ENCODE measurements around the gene SERAC1. TPM values are rescaled to one million over a fixed set of nuclear protein-coding genes. Genes with fewer than 3 reads are reported as not detected.
"Not testable (repeated sequence)": the region's sequence is repeated elsewhere in the genome, so short reads cannot be mapped to it uniquely, and the experiment has no call there.

SERAC1 gene
- polyA plus RNA-seq, 3 donors = 4.3 to 5.1 (median 4.4) TPM

GRCh38 chr6:158177712-158178111 is 9.7 kb upstream of the SERAC1 start:
- H2AFZ ChIP-seq (ENCODE audit: insufficient read depth, low read depth, low read length, poor library complexity, severe bottlenecking); H3K4me1 Mint-ChIP-seq; H3K79me2 ChIP-seq (ENCODE audit: insufficient read depth, low read length); H3K4me2 ChIP-seq (replicated peaks; ENCODE audit: extremely low read depth, low read length, poor library complexity, severe bottlenecking); H3K4me3 ChIP-seq (replicated peaks in 1 of 3; ENCODE audit: low read depth in 2 of 3, low read length in 3 of 3); H3K27me3 Mint-ChIP-seq (ENCODE audit: low read depth in 3 of 3); H4K20me1 ChIP-seq (ENCODE audit: insufficient read depth, low read length); H3K4me3 Mint-ChIP-seq; DNase-seq; intact Hi-C loops (cut with micrococcal nuclease); H3K4me1 ChIP-seq (ENCODE audit: control insufficient read depth in 1 of 2, insufficient read depth in 2 of 2, low read length in 2 of 2); H3K9ac ChIP-seq (ENCODE audit: insufficient read depth, low read length, poor library complexity, severe bottlenecking); H3K27me3 ChIP-seq (ENCODE audit: control insufficient read depth in 2 of 2, insufficient read depth in 2 of 2, low read length in 2 of 2); H3K9me3 ChIP-seq (replicated peaks in 1 of 2; ENCODE audit: control insufficient read depth in 1 of 2, insufficient read depth in 1 of 2, low read length in 2 of 2); H3K27ac ChIP-seq (ENCODE audit: low read depth in 1 of 2, low read length in 2 of 2); H3K36me3 ChIP-seq (replicated peaks in 1 of 2; ENCODE audit: control insufficient read depth in 1 of 2, insufficient read depth in 2 of 2, low read length in 2 of 2); H3K27ac Mint-ChIP-seq: not testable (repeated sequence)
- peaks cover 16 to 32% of the 10 kb centered on the region in 2 donors for H3K36me3 Mint-ChIP-seq
- no CpG with 5 or more reads among the region's 3 CpGs for WGBS (ENCODE audit: insufficient coverage)
- peaks cover 8 to 27% (median 18%) of the 10 kb centered on the region in 7 donors for H3K9me3 Mint-ChIP-seq

- no peak overlapping the region for H2AFZ ChIP-seq (ENCODE audit: insufficient read depth, low read depth, low read length, poor library complexity, severe bottlenecking)
- no peaks in the 10 kb centered on the region for H3K79me2 ChIP-seq (ENCODE audit: insufficient read depth, low read length)
- H4K20me1 ChIP-seq (ENCODE audit: insufficient read depth, low read length) = no peaks in the 10 kb centered on the region
- Mint-ChIP-seq H3K4me3 (no peak overlapping the region), H3K36me3 (peaks cover 5 to 22% of the 10 kb centered on the region in 2 donors), H3K27me3 (ENCODE audit: low read depth in 3 of 3) (no peaks in the 10 kb centered on the region), H3K9me3 (peaks cover 0 to 13% (median 11%) of the 10 kb centered on the region in 7 donors), H3K27ac (no peak overlapping the region), H3K4me1 (no peaks in the 10 kb centered on the region)
- no peak overlapping the region for H3K27ac ChIP-seq (ENCODE audit: low read depth in 1 of 2, low read length in 2 of 2)
- H3K9ac ChIP-seq (ENCODE audit: insufficient read depth, low read length, poor library complexity, severe bottlenecking) = no peak overlapping the region
- DNase-seq = no peak
- H3K36me3 ChIP-seq (replicated peaks in 1 of 2; ENCODE audit: control insufficient read depth in 1 of 2, insufficient read depth in 2 of 2, low read length in 2 of 2) = no peaks in the 10 kb centered on the region
- H3K4me3 ChIP-seq (replicated peaks in 1 of 3; ENCODE audit: low read depth in 2 of 3, low read length in 3 of 3) = no peak overlapping the region
- no CpG with 5 or more reads among the region's 3 CpGs for WGBS (ENCODE audit: insufficient coverage)
- no peak overlapping the region for H3K4me2 ChIP-seq (replicated peaks; ENCODE audit: extremely low read depth, low read length, poor library complexity, severe bottlenecking)
- no peaks in the 10 kb centered on the region for H3K9me3 ChIP-seq (replicated peaks in 1 of 2; ENCODE audit: control insufficient read depth in 1 of 2, insufficient read depth in 1 of 2, low read length in 2 of 2)
- no peaks in the 10 kb centered on the region for H3K27me3 ChIP-seq (ENCODE audit: control insufficient read depth in 2 of 2, insufficient read depth in 2 of 2, low read length in 2 of 2)
- no peak for TF ChIP-seq CTCF (IDR thresholded peaks at IDR 0.05)
- intact Hi-C loops (cut with micrococcal nuclease) = no loop called here
- no peaks in the 10 kb centered on the region for H3K4me1 ChIP-seq (ENCODE audit: control insufficient read depth in 1 of 2, insufficient read depth in 2 of 2, low read length in 2 of 2)
Measured at GRCh38 chr6:158175111-158175510, 7.0 kb upstream of the SERAC1 start.

Measured in CD14-positive monocyte (primary cell).